SW480 (cell line): Measurements from ENCODE around the gene ARHGEF2.
"Not testable (repeated sequence)": the region's sequence is repeated elsewhere in the genome, so short reads cannot be mapped to it uniquely, and the experiment has no call there.

Experiments
- DNase-seq: peaks from one replicate; pipeline ENCODE4 v3.0.0-alpha.2; 2016; ENCODE audit warnings: low spot score

The ARHGEF2 gene

GRCh38 chr1:155990005-155990739 lies 11.8 kb upstream of the ARHGEF2 start:
- DNase-seq = no peak

- no peak for DNase-seq
These were observed 11.1 kb upstream of the ARHGEF2 start for GRCh38 chr1:155989242-155990004.

DNA sequence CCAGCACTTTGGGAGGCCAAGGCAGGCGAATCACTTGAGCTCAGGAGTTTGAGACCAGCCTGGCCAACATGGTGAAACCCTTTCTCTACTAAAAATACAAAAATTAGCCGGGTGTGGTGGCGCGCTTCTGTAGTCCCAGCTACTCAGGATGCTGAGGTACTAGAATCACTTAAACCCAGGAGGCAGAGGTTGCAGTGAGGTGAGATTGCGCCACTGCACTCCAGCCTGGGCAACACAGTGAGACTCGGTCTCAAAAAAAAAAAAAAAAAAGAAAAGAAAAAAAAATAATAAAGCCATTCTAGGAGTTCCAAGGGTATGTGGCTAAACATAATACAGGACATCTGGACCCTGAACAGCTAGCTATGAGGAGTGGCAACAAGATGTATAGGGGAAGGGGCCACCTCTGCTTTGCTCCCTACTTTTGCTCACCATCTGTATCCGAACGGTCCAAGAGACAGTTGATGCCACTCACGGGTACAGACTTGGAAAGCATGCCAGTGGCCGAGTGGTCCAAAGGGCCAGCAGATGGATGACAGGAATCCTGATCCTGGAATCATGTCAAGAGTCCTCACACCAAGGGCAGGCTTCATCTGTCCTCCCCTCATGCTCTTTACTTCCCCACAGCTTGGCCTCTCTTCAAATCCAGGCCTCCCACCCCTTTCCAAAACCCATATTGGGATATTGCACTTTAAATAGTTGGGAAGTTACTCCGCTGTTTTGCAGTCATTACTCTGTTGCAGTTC lies 6.7 kb upstream of the ARHGEF2 start:
- DNase-seq = not testable (repeated sequence)

DNA sequence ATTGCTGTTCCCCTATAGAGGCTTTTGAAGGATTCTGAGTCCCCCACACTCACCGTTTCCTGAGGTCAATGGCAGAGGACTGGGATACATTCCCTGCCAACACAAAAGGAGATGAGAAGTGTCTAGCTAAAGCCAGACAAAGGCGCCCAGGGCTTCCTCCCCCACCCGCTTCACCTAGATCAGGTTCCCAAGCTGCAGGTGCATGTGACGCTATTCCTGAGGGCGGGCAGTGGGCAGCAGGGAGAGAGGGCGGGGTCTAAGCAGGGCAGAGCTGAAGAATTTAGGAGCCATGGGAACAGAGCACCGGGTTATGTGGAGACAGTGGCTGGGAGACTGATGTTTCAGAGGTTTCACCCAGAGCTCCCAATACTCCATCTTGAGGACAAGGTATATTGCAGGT lies 6.0 kb upstream of the ARHGEF2 start:
- DNase-seq = peak; percentile 90

- peak; percentile 97 for DNase-seq
These were observed 5.1 kb upstream of the ARHGEF2 start for GRCh38 chr1:155983191-155984024.

GRCh38 chr1:155982106-155982505 lies 3.8 kb upstream of the ARHGEF2 start:
- no peak for DNase-seq

- DNase-seq = no peak
These were observed 3.1 kb upstream of the ARHGEF2 start for GRCh38 chr1:155981266-155982088.

- DNase-seq = no peak
These were observed 1.4 kb upstream of the ARHGEF2 start for GRCh38 chr1:155979597-155980343.

- peak; percentile 51 for DNase-seq
These were observed 654 bp upstream of the ARHGEF2 start for GRCh38 chr1:155978973-155979429.

DNA sequence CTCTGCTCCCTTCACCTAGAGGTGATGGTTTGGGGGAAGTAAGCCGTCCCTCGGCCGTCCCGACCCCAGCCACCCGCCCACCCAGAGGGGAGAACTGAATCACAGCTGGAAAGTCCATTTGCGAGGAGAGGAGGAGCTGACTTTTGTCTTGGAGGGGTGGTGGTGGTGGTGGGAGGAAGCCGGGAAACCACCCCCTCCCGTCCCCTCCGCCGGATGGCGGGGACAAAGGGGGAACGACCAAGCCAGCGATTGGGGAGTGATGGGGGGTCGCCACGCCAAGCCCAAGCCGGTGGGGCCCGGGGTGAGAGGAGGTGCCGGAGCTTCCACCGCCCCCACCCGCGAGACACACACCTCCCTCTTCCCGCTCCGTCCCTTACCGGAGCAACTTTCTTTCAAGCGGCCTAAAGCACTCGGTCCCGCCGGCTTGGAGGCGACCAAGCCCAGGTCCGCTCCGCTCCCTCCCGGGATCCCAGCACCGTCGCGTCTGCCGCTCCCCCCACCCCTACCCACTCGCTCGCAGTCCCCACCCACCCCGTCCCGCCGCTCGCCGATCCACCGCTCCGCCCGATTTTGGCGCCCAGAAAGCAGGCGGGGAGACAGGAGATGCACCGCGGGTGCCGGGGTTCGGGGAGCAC lies 540 bp downstream of the ARHGEF2 start:
- DNase-seq = no peak

- DNase-seq = peak; percentile 39
These were observed 1.2 kb downstream of the ARHGEF2 start for GRCh38 chr1:155976913-155977689.

- peak; percentile 35 for DNase-seq
These were observed 2.1 kb downstream of the ARHGEF2 start for GRCh38 chr1:155976062-155976912.

- no peak for DNase-seq
These were observed 2.8 kb downstream of the ARHGEF2 start for GRCh38 chr1:155975375-155976061.

- no peak for DNase-seq
These were observed 3.9 kb downstream of the ARHGEF2 start for GRCh38 chr1:155974208-155975115.

GRCh38 chr1:155973723-155974122 lies 4.6 kb downstream of the ARHGEF2 start:
- DNase-seq = no peak
